ENCODE data around the gene CAMKK1. TPM values are rescaled to one million over a fixed set of nuclear protein-coding genes. Genes with fewer than 3 reads are reported as not detected.

CAMKK1 gene
- total RNA-seq, 1 experiment from 2014 or later, result 10.1 TPM

DNA sequence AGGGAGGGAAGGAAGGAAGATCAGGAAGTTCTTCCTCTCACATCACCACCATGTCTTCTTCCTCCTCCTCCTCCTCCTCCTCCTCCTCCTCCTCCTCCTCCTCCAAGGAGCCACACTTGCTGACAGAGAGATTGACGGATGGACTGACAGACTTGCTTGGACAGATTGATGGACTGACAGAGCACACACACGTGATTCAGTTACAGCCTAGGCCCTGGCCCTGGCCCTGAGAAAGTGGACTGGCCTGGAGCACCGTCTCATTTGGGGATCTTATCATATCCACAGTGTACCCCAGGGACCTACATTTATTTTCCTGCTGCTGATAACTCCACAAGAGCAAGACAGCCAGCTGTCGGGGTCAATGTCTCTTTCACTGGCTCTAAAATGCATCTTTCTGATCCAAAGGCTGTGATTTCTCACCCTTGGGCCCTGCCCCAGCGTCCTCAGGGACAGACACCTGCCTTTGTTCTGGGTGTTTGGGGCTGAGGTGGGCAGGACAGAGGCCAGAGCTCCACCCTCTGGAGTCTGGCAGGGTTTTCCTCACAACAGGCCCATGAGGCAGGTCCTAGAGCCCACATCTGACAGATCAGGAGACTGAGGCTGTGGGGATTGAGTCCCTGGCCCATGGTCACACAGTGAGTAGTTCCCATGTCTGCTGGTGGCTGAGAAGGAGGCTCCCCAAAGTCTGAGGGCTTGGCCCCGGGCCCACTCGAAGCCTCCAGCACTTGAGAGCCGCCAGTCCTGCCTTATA lies 25.7 kb upstream of the CAMKK1 start:
- no peaks in the 10 kb centered on the region for H3K36me3 ChIP-seq (ENCODE audit: low read depth, low read length)
- H3K79me2 ChIP-seq (ENCODE audit: low read length), result no peaks in the 10 kb centered on the region
- no peak overlapping the region for H3K27ac ChIP-seq (ENCODE audit: low read length)
- no peaks in the 10 kb centered on the region for H4K20me1 ChIP-seq (ENCODE audit: low read length)
- TF ChIP-seq EZH2 (IDR thresholded peaks at IDR 0.05; ENCODE audit: low read length, unreplicated experiment), result no peak
- TF ChIP-seq, protein P1, sequence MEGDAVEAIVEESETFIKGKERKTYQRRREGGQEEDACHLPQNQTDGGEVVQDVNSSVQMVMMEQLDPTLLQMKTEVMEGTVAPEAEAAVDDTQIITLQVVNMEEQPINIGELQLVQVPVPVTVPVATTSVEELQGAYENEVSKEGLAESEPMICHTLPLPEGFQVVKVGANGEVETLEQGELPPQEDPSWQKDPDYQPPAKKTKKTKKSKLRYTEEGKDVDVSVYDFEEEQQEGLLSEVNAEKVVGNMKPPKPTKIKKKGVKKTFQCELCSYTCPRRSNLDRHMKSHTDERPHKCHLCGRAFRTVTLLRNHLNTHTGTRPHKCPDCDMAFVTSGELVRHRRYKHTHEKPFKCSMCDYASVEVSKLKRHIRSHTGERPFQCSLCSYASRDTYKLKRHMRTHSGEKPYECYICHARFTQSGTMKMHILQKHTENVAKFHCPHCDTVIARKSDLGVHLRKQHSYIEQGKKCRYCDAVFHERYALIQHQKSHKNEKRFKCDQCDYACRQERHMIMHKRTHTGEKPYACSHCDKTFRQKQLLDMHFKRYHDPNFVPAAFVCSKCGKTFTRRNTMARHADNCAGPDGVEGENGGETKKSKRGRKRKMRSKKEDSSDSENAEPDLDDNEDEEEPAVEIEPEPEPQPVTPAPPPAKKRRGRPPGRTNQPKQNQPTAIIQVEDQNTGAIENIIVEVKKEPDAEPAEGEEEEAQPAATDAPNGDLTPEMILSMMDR (conservative IDR thresholded peaks at IDR 0.05; ENCODE audit: low read depth, low read length), result no peak
- TF ChIP-seq EZH2phosphoT487 (IDR thresholded peaks at IDR 0.05; ENCODE audit: borderline replicate concordance, low read length), result no peak
- H3K4me2 ChIP-seq (ENCODE audit: low read length), result no peak overlapping the region
- CTCF ChIA-PET, result no interaction called here
- H3K27me3 ChIP-seq (ENCODE audit: low read length), result no peaks in the 10 kb centered on the region
- BruUV-seq (replicated peaks), result no TSS peak
- DNase-seq (no peak), ATAC-seq (no peak)
- no peaks in the 10 kb centered on the region for H3K9me3 ChIP-seq (ENCODE audit: low read length)
- no peaks in the 10 kb centered on the region for H3K4me1 ChIP-seq (ENCODE audit: insufficient read depth, low read length)
- H3K4me3 ChIP-seq (ENCODE audit: low read length), result no peak overlapping the region
- POLR2A ChIA-PET (ENCODE audit: unreplicated experiment), result no interaction called here
- no peaks in the 10 kb centered on the region for H3K9me2 ChIP-seq (replicated peaks; ENCODE audit: low read length)
- no peak overlapping the region for H2AFZ ChIP-seq (ENCODE audit: low read length)
- intact Hi-C loops (cut with micrococcal nuclease), result no loop called here
- H3K9ac ChIP-seq (ENCODE audit: low read length), result no peak overlapping the region
- no peaks in the 10 kb centered on the region for H3F3A ChIP-seq (ENCODE audit: low read length, unreplicated experiment)

DNA sequence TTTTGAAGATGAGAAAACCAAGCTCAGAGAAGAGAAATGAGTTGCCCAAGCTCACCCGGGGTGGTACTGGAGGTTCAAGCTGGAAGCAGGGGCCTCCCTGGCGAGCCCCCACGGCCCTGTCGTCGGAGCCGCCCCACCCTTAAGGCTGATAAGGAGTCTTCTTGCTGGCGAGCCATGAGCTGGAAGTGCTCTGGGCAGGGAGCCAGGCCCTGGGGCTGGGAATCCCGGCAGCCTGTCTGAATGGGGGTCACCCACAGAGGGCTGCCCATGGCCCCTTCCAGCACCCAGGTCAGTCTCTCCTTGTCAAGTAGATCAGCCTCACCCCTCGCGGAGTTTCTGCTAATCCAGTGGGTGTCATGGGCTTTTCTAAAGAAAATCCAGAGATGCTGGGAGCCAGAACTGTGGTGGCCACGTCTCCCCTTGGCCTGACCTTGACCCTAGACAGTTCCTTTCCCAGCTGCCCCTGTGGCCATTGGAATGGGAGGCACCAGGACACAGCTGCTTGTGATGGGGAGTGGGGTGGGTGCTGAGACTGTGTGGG lies 24.6 kb upstream of the CAMKK1 start:
- no peak for DNase-seq
- Histone ChIP-seq H2AFZ (ENCODE audit: low read length) (no peak overlapping the region), H3K36me3 (ENCODE audit: low read depth, low read length) (no peaks in the 10 kb centered on the region), H3K4me2 (ENCODE audit: low read length) (no peak overlapping the region), H3K9me2 (replicated peaks; ENCODE audit: low read length) (no peaks in the 10 kb centered on the region), H3K4me1 (ENCODE audit: insufficient read depth, low read length) (no peaks in the 10 kb centered on the region), H3K4me3 (ENCODE audit: low read length) (no peak overlapping the region), H3F3A (ENCODE audit: low read length, unreplicated experiment) (no peaks in the 10 kb centered on the region), H3K27me3 (ENCODE audit: low read length) (no peaks in the 10 kb centered on the region), H3K27ac (ENCODE audit: low read length) (no peak overlapping the region), H4K20me1 (ENCODE audit: low read length) (no peaks in the 10 kb centered on the region), H3K9ac (ENCODE audit: low read length) (no peak overlapping the region), H3K79me2 (ENCODE audit: low read length) (no peaks in the 10 kb centered on the region), H3K9me3 (ENCODE audit: low read length) (no peaks in the 10 kb centered on the region)
- intact Hi-C loops (cut with micrococcal nuclease), result no loop called here
- ATAC-seq, result no peak
- TF ChIP-seq EZH2 (IDR thresholded peaks at IDR 0.05; ENCODE audit: low read length, unreplicated experiment) (no peak), EZH2phosphoT487 (IDR thresholded peaks at IDR 0.05; ENCODE audit: borderline replicate concordance, low read length) (no peak)
- TF ChIP-seq, protein P1 (conservative IDR thresholded peaks at IDR 0.05; ENCODE audit: low read depth, low read length), result no peak
- CTCF ChIA-PET, result no interaction called here
- no TSS peak for BruUV-seq (replicated peaks)
- POLR2A ChIA-PET (ENCODE audit: unreplicated experiment), result no interaction called here

DNA sequence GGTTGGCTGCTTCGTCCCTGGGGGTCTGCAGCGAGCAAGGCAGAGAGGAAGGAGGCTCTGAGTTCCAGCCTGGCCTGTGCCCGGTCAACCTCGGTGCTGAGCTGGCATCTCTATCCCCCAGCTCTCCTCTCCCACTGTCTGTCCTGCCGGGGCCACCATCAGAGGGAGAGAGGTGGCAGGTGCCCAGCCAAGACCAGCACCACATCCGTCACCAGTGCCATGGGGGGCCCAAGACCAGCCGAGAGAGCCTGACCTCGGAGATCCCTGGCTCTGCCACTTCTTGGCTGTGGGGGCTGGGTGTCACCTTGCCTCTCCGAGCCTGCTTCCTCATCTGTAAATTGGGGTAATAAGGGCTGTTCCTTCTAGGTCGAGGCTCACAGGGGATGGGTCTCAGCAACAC lies 24.0 kb upstream of the CAMKK1 start:
- no peaks in the 10 kb centered on the region for H3K9me2 ChIP-seq (replicated peaks; ENCODE audit: low read length)
- intact Hi-C loops (cut with micrococcal nuclease), result no loop called here
- no peak overlapping the region for H2AFZ ChIP-seq (ENCODE audit: low read length)
- H3K4me2 ChIP-seq (ENCODE audit: low read length), result no peak overlapping the region
- H3K27ac ChIP-seq (ENCODE audit: low read length), result no peak overlapping the region
- POLR2A ChIA-PET (ENCODE audit: unreplicated experiment), result no interaction called here
- TF ChIP-seq EZH2 (IDR thresholded peaks at IDR 0.05; ENCODE audit: low read length, unreplicated experiment), result no peak
- TF ChIP-seq, protein P1 (conservative IDR thresholded peaks at IDR 0.05; ENCODE audit: low read depth, low read length), result no peak
- TF ChIP-seq EZH2phosphoT487 (IDR thresholded peaks at IDR 0.05; ENCODE audit: borderline replicate concordance, low read length), result no peak
- H3K36me3 ChIP-seq (ENCODE audit: low read depth, low read length), result no peaks in the 10 kb centered on the region
- CTCF ChIA-PET, result no interaction called here
- no peak overlapping the region for H3K9ac ChIP-seq (ENCODE audit: low read length)
- DNase-seq, result no peak
- H3K9me3 ChIP-seq (ENCODE audit: low read length), result no peaks in the 10 kb centered on the region
- H3K79me2 ChIP-seq (ENCODE audit: low read length), result no peaks in the 10 kb centered on the region
- BruUV-seq (replicated peaks), result no TSS peak
- H3K27me3 ChIP-seq (ENCODE audit: low read length), result no peaks in the 10 kb centered on the region
- H3K4me1 ChIP-seq (ENCODE audit: insufficient read depth, low read length), result no peaks in the 10 kb centered on the region
- H3K4me3 ChIP-seq (ENCODE audit: low read length), result no peak overlapping the region
- no peaks in the 10 kb centered on the region for H4K20me1 ChIP-seq (ENCODE audit: low read length)
- ATAC-seq, result no peak
- H3F3A ChIP-seq (ENCODE audit: low read length, unreplicated experiment), result no peaks in the 10 kb centered on the region

Measured in PC-3 (cell line).